SH-SY5Y (cell line): Measurements from ENCODE around the gene UXS1.

ENCODE experiments used
- GATA2 ChIP-seq: IDR thresholded peaks from 2 replicates; pipeline ENCODE4 v1.6.1; 2011; ENCODE audit warnings: mild to moderate bottlenecking, low read depth, low read length
- GATA3 ChIP-seq: IDR thresholded peaks from 2 replicates; pipeline ENCODE4 v1.6.1; 2011; ENCODE audit warnings: low read depth, mild to moderate bottlenecking, low read length, moderate library complexity

GRCh38 chr2:106189325-106189724 lies 4.8 kb downstream of the UXS1 start:
- no peak for TF ChIP-seq GATA2
- TF ChIP-seq GATA3 = no peak
